SK-N-SH treated with all-trans-retinoic acid at 6 μM for 48 hours (cell line): ENCODE data around the gene RIMS4.

Experiments used
- ATAC-seq: fragments of 200-7000 bp; cut with Tn5 transposase; 3 replicates; pipeline ENCODE4 v1.9.1; 2020; ENCODE audit warnings: mild to moderate bottlenecking, moderate library complexity
- ARNTL ChIP-seq: fragments of 450-650 bp; formaldehyde crosslinking; IDR thresholded peaks from 2 replicates; pipeline ENCODE4 v1.5.0; 2020; ENCODE audit warnings: low read depth, mild to moderate bottlenecking, moderate library complexity, borderline replicate concordance
- BACH2 ChIP-seq: fragments of 250-450 bp; sonication (Bioruptor Pico); IDR thresholded peaks from 2 replicates; pipeline ENCODE4 v1.9.0; 2021; ENCODE audit warnings: mild to moderate bottlenecking, borderline replicate concordance
- CSDC2 ChIP-seq: fragments of 250-450 bp; sonication (Bioruptor Pico); IDR thresholded peaks from 2 replicates; pipeline ENCODE4 v1.5.0; 2020; ENCODE audit warnings: mild to moderate bottlenecking, moderate library complexity
- ESRRG ChIP-seq: fragments of 250-450 bp; sonication (Bioruptor Pico); IDR thresholded peaks from 2 replicates; pipeline ENCODE4 v1.6.1; 2021; ENCODE audit warnings: mild to moderate bottlenecking
- GLIS3 ChIP-seq: fragments of 250-450 bp; sonication (Bioruptor Pico); IDR thresholded peaks from 2 replicates; pipeline ENCODE4 v1.5.0; 2020; ENCODE audit warnings: mild to moderate bottlenecking, moderate library complexity
- ISL1 ChIP-seq: fragments of 250-450 bp; sonication (Bioruptor Pico); IDR thresholded peaks from 2 replicates; pipeline ENCODE4 v2.1.2; 2022; ENCODE audit warnings: mild to moderate bottlenecking, moderate library complexity
- PPARA ChIP-seq: fragments of 250-450 bp; sonication (Bioruptor Pico); IDR thresholded peaks from 2 replicates; pipeline ENCODE4 v1.5.0; 2020; ENCODE audit warnings: mild to moderate bottlenecking, borderline replicate concordance
- RARB ChIP-seq: fragments of 250-450 bp; sonication (Bioruptor Pico); IDR thresholded peaks from 2 replicates; pipeline ENCODE4 v1.8.0; 2021; ENCODE audit warnings: mild to moderate bottlenecking, moderate library complexity
- SNAI2 ChIP-seq: fragments of 250-450 bp; sonication (Bioruptor Pico); IDR thresholded peaks from 2 replicates; pipeline ENCODE4 v1.5.0; 2020; ENCODE audit warnings: mild to moderate bottlenecking, moderate library complexity
- TCF4 ChIP-seq: fragments of 250-450 bp; sonication (Bioruptor Pico); IDR thresholded peaks from 2 replicates; pipeline ENCODE4 v1.8.0; 2021; ENCODE audit warnings: mild to moderate bottlenecking, moderate library complexity, borderline replicate concordance
- TOX ChIP-seq: fragments of 250-450 bp; sonication (Bioruptor Pico); IDR thresholded peaks from 2 replicates; pipeline ENCODE4 v1.8.0; 2021; ENCODE audit warnings: mild to moderate bottlenecking, moderate library complexity, borderline replicate concordance
- ZC3H10 ChIP-seq: fragments of 250-450 bp; sonication (Bioruptor Pico); IDR thresholded peaks from 2 replicates; pipeline ENCODE4 v1.5.1; 2021; ENCODE audit warnings: mild to moderate bottlenecking, moderate library complexity
- ZFP3 ChIP-seq: fragments of 250-450 bp; sonication (Bioruptor Pico); IDR thresholded peaks from 2 replicates; pipeline ENCODE4 v1.5.0; 2020; ENCODE audit warnings: mild to moderate bottlenecking, moderate library complexity
- ZFP30 ChIP-seq: fragments of 450-650 bp; formaldehyde crosslinking; IDR thresholded peaks from 2 replicates; pipeline ENCODE4 v1.5.0; 2022; ENCODE audit warnings: mild to moderate bottlenecking, moderate library complexity
- ZNF70 ChIP-seq: fragments of 450-650 bp; formaldehyde crosslinking; IDR thresholded peaks from 2 replicates; pipeline ENCODE4 v1.5.0; 2020; ENCODE audit warnings: mild to moderate bottlenecking, moderate library complexity
- ZNF8 ChIP-seq: fragments of 450-650 bp; formaldehyde crosslinking; IDR thresholded peaks from 2 replicates; pipeline ENCODE4 v1.5.0; 2020; ENCODE audit warnings: mild to moderate bottlenecking, moderate library complexity
- TF ChIP-seq, protein P1 (sequence below): fragments of 250-450 bp; sonication (Bioruptor Pico); IDR thresholded peaks from 2 replicates; pipeline ENCODE4 v1.8.0; 2020; ENCODE audit warnings: mild to moderate bottlenecking, moderate library complexity, borderline replicate concordance
- TF ChIP-seq, protein P2 (sequence below): fragments of 250-450 bp; sonication (Bioruptor Pico); IDR thresholded peaks from 2 replicates; pipeline ENCODE4 v1.5.0; 2020; ENCODE audit warnings: mild to moderate bottlenecking, moderate library complexity
- TF ChIP-seq, protein P3 (sequence below): fragments of 250-450 bp; sonication (Bioruptor Pico); IDR thresholded peaks from 2 replicates; pipeline ENCODE4 v1.8.0; 2021; ENCODE audit warnings: low read depth, mild to moderate bottlenecking, moderate library complexity, borderline replicate concordance
- TF ChIP-seq, protein P4 (sequence below): fragments of 250-450 bp; sonication (Bioruptor Pico); IDR thresholded peaks from 2 replicates; pipeline ENCODE4 v1.5.1; 2020; ENCODE audit warnings: low read depth, mild to moderate bottlenecking, moderate library complexity
- TF ChIP-seq, protein P5 (sequence below): fragments of 250-450 bp; sonication (Bioruptor Pico); IDR thresholded peaks from 2 replicates; pipeline ENCODE4 v1.5.1; 2021; ENCODE audit warnings: mild to moderate bottlenecking, moderate library complexity

The RIMS4 gene

DNA sequence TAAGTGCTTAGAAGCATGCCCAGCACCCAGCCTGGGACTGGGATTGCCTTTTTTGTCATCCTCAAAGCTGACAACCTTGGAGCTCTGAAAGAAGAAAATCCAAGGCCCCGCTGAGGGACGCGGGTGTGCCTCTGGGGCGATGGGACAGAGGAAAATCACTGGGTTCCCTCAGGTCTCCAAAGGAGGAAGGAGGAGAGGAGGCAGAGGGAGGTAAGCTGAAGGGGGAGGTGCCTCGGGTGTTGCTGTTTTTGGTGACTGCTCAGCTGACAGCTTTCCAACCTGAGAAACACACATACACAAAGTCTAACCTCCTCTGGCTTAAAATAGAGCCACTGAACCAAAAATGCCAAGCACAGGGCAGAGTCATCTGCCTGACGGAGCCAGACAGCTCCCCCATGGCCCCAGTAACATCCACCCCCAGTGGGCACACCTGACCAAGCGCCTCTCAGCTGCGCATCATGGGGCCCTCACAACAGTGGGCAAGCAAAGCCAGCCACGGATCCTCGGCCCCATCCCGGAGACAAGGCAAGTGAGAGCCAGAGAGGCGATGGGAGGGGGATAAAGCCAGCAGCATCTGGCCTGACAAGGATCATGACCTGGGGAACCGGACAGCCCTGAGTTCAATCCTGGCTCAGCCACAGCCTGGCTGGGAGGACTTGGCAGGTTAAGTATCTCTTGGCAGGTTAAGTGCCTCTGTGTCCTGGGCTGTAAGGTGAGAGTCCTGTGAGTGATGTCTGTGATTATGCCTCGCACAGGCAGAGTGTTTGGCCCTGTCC is 67.9 kb downstream of the RIMS4 start:
- no peak for TF ChIP-seq ZNF8 (CRISPR knock-in tag)
- TF ChIP-seq BACH2 (CRISPR knock-in tag) = no peak
- no peak for TF ChIP-seq ISL1
- TF ChIP-seq ARNTL (CRISPR knock-in tag) = no peak
- TF ChIP-seq TCF4 (CRISPR knock-in tag) = no peak
- TF ChIP-seq, protein P1, sequence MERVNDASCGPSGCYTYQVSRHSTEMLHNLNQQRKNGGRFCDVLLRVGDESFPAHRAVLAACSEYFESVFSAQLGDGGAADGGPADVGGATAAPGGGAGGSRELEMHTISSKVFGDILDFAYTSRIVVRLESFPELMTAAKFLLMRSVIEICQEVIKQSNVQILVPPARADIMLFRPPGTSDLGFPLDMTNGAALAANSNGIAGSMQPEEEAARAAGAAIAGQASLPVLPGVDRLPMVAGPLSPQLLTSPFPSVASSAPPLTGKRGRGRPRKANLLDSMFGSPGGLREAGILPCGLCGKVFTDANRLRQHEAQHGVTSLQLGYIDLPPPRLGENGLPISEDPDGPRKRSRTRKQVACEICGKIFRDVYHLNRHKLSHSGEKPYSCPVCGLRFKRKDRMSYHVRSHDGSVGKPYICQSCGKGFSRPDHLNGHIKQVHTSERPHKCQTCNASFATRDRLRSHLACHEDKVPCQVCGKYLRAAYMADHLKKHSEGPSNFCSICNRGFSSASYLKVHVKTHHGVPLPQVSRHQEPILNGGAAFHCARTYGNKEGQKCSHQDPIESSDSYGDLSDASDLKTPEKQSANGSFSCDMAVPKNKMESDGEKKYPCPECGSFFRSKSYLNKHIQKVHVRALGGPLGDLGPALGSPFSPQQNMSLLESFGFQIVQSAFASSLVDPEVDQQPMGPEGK = no peak
- no peak for TF ChIP-seq RARB (CRISPR knock-in tag)
- no peak for TF ChIP-seq SNAI2 (CRISPR knock-in tag)
- no peak for TF ChIP-seq GLIS3
- no peak for TF ChIP-seq CSDC2 (CRISPR knock-in tag)
- TF ChIP-seq ZC3H10 (CRISPR knock-in tag) = no peak
- TF ChIP-seq PPARA (CRISPR knock-in tag) = no peak
- TF ChIP-seq, protein P2, sequence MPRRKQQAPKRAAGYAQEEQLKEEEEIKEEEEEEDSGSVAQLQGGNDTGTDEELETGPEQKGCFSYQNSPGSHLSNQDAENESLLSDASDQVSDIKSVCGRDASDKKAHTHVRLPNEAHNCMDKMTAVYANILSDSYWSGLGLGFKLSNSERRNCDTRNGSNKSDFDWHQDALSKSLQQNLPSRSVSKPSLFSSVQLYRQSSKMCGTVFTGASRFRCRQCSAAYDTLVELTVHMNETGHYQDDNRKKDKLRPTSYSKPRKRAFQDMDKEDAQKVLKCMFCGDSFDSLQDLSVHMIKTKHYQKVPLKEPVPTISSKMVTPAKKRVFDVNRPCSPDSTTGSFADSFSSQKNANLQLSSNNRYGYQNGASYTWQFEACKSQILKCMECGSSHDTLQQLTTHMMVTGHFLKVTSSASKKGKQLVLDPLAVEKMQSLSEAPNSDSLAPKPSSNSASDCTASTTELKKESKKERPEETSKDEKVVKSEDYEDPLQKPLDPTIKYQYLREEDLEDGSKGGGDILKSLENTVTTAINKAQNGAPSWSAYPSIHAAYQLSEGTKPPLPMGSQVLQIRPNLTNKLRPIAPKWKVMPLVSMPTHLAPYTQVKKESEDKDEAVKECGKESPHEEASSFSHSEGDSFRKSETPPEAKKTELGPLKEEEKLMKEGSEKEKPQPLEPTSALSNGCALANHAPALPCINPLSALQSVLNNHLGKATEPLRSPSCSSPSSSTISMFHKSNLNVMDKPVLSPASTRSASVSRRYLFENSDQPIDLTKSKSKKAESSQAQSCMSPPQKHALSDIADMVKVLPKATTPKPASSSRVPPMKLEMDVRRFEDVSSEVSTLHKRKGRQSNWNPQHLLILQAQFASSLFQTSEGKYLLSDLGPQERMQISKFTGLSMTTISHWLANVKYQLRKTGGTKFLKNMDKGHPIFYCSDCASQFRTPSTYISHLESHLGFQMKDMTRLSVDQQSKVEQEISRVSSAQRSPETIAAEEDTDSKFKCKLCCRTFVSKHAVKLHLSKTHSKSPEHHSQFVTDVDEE (CRISPR knock-in tag) = no peak
- TF ChIP-seq ZFP3 = no peak
- TF ChIP-seq ESRRG (CRISPR knock-in tag) = no peak
- TF ChIP-seq ZFP30 = no peak
- no peak for TF ChIP-seq ZNF70 (CRISPR knock-in tag)
- TF ChIP-seq TOX = no peak
- TF ChIP-seq, protein P3, sequence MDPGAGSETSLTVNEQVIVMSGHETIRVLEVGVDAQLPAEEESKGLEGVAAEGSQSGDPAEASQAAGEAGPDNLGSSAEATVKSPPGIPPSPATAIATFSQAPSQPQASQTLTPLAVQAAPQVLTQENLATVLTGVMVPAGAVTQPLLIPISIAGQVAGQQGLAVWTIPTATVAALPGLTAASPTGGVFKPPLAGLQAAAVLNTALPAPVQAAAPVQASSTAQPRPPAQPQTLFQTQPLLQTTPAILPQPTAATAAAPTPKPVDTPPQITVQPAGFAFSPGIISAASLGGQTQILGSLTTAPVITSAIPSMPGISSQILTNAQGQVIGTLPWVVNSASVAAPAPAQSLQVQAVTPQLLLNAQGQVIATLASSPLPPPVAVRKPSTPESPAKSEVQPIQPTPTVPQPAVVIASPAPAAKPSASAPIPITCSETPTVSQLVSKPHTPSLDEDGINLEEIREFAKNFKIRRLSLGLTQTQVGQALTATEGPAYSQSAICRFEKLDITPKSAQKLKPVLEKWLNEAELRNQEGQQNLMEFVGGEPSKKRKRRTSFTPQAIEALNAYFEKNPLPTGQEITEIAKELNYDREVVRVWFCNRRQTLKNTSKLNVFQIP (CRISPR knock-in tag) = no peak
- TF ChIP-seq, protein P4, sequence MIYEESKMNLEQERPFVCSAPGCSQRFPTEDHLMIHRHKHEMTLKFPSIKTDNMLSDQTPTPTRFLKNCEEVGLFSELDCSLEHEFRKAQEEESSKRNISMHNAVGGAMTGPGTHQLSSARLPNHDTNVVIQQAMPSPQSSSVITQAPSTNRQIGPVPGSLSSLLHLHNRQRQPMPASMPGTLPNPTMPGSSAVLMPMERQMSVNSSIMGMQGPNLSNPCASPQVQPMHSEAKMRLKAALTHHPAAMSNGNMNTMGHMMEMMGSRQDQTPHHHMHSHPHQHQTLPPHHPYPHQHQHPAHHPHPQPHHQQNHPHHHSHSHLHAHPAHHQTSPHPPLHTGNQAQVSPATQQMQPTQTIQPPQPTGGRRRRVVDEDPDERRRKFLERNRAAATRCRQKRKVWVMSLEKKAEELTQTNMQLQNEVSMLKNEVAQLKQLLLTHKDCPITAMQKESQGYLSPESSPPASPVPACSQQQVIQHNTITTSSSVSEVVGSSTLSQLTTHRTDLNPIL = no peak

DNA sequence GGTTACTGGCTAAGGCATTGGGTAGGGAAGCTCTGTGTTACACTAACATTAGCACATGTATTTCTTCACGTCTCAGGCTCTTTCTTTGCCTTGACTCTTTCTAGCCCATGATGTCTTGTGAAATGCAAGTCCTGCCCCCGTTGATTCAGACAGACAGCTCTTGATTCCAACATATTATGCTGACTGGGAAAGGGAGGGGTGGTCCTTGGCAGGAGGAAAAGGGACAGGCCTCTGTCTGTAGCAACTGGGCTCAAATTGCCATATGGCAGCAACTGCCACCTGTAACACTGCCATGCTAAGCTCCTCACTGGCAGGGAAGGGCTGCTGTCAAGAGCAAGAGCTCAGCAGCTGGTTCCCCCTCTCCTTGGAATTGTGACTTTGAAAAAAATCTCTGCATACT is 70.4 kb downstream of the RIMS4 start:
- no peak for ATAC-seq
- no peak for TF ChIP-seq ARNTL (CRISPR knock-in tag)
- TF ChIP-seq, protein P4 = no peak
- TF ChIP-seq, protein P5, sequence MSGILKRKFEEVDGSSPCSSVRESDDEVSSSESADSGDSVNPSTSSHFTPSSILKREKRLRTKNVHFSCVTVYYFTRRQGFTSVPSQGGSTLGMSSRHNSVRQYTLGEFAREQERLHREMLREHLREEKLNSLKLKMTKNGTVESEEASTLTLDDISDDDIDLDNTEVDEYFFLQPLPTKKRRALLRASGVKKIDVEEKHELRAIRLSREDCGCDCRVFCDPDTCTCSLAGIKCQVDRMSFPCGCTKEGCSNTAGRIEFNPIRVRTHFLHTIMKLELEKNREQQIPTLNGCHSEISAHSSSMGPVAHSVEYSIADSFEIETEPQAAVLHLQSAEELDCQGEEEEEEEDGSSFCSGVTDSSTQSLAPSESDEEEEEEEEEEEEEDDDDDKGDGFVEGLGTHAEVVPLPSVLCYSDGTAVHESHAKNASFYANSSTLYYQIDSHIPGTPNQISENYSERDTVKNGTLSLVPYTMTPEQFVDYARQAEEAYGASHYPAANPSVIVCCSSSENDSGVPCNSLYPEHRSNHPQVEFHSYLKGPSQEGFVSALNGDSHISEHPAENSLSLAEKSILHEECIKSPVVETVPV (CRISPR knock-in tag) = no peak
- no peak for TF ChIP-seq BACH2 (CRISPR knock-in tag)
- TF ChIP-seq RARB (CRISPR knock-in tag) = no peak
- TF ChIP-seq CSDC2 (CRISPR knock-in tag) = no peak
- TF ChIP-seq GLIS3 = no peak
- no peak for TF ChIP-seq ZNF8 (CRISPR knock-in tag)
- TF ChIP-seq ISL1 = no peak
- TF ChIP-seq ZFP30 = no peak
- TF ChIP-seq, protein P3 (CRISPR knock-in tag) = no peak
- TF ChIP-seq TOX = no peak
- no peak for TF ChIP-seq TCF4 (CRISPR knock-in tag)
- TF ChIP-seq PPARA (CRISPR knock-in tag) = no peak

More for the DNA sequence above, 67.9 kb downstream of the RIMS4 start:
- ATAC-seq = no peak
